GM18502 (cell line): ENCODE results near the gene CAMK2A.

ENCODE experiments used
- ATAC-seq: cut with Tn5 transposase; IDR thresholded peaks from one replicate; pipeline ENCODE4 v1.9.1; 2021; ENCODE audit warnings: mild to moderate bottlenecking; ENCODE audit not compliant: unreplicated experiment, poor library complexity

CAMK2A gene

GRCh38 chr5:150178262-150178661 is 111.3 kb downstream of the CAMK2A start:
- ATAC-seq: no peak

GRCh38 chr5:150177721-150178120 is 111.9 kb downstream of the CAMK2A start:
- ATAC-seq: no peak

GRCh38 chr5:150176745-150177477 is 112.7 kb downstream of the CAMK2A start:
- ATAC-seq: no peak

GRCh38 chr5:150175536-150175935 is 114.0 kb downstream of the CAMK2A start:
- ATAC-seq: no peak

- no peak for ATAC-seq
Observed at GRCh38 chr5:150175076-150175475, 114.5 kb downstream of the CAMK2A start.

- ATAC-seq: no peak
Observed at GRCh38 chr5:150174285-150174684, 115.3 kb downstream of the CAMK2A start.

- ATAC-seq: no peak
Observed at GRCh38 chr5:150173161-150173560, 116.4 kb downstream of the CAMK2A start.

- ATAC-seq: no peak
Observed at GRCh38 chr5:150172556-150172955, 117.0 kb downstream of the CAMK2A start.

- ATAC-seq: no peak
Observed at GRCh38 chr5:150172145-150172544, 117.4 kb downstream of the CAMK2A start.
